ENCODE data around the gene CNNM4.

- TF ChIP-seq ISL1 (CRISPR knock-in tag; IDR thresholded peaks at IDR 0.05) (no peak), SNAI2 (CRISPR knock-in tag; IDR thresholded peaks at IDR 0.05) (no peak), ZNF70 (CRISPR knock-in tag; IDR thresholded peaks at IDR 0.05) (no peak), ARNTL (CRISPR knock-in tag; IDR thresholded peaks at IDR 0.05; ENCODE audit: borderline replicate concordance, low read depth) (no peak), ZNF8 (CRISPR knock-in tag; IDR thresholded peaks at IDR 0.05) (no peak), ZNF565 (CRISPR knock-in tag; conservative IDR thresholded peaks at IDR 0.05; ENCODE audit: low read depth) (no peak), ZFP3 (CRISPR knock-in tag; IDR thresholded peaks at IDR 0.05) (no peak)
Measured at GRCh38 chr2:96859681-96860064, 99.0 kb downstream of the CNNM4 start.

Data from SK-N-SH treated with all-trans-retinoic acid at 6 μM for 48 hours (cell line).